Activated B cell treated with CpG ODN at 0.5 μM for 24 hours (primary cell): ENCODE data around the gene PRKCH. TPM values are rescaled to one million over a fixed set of nuclear protein-coding genes. Genes with fewer than 3 reads are reported as not detected.

Source experiments
- ATAC-seq: fragments of 200-7000 bp; cut with Tn5 transposase; one replicate; pipeline ENCODE4 v1.10.0; 2021; ENCODE audit warnings: low read depth, mild to moderate bottlenecking, moderate library complexity
- CTCF ChIA-PET: fragments of 350-600 bp; sonication (Branson Sonifier 250); formaldehyde crosslinking; loops from one replicate; lab custom pipeline; 2021; ENCODE audit warnings: antibody characterized with exemption; lab: Charles Lee
- POLR2A ChIA-PET: fragments of 350-600 bp; sonication (Branson Sonifier 250); formaldehyde crosslinking; loops from one replicate; lab custom pipeline; 2021; ENCODE audit warnings: antibody characterized with exemption; lab: Charles Lee
- DNase-seq: peaks from one replicate; pipeline ENCODE4 v3.0.0; 2022
- H3K27ac Mint-ChIP-seq: one replicate; pipeline ENCODE4 v1.8.0; 2020; ENCODE audit warnings: mixed read lengths
- H3K27me3 Mint-ChIP-seq: one replicate; pipeline ENCODE4 v1.8.0; 2021; ENCODE audit warnings: mixed read lengths
- H3K36me3 Mint-ChIP-seq: one replicate; pipeline ENCODE4 v1.8.0; 2021; ENCODE audit warnings: low read depth, mixed read lengths
- H3K4me1 Mint-ChIP-seq: one replicate; pipeline ENCODE4 v1.8.0; 2021; ENCODE audit warnings: mixed read lengths
- H3K4me3 Mint-ChIP-seq: one replicate; pipeline ENCODE4 v1.8.0; 2020; ENCODE audit warnings: mild to moderate bottlenecking, mixed read lengths
- H3K9me3 Mint-ChIP-seq: one replicate; pipeline ENCODE4 v1.8.0; 2020; ENCODE audit warnings: mixed read lengths
- CTCF ChIP-seq: fragments of 200-600 bp; IDR thresholded peaks from one replicate; pipeline ENCODE4 v1.8.0; 2022; ENCODE audit warnings: antibody characterized with exemption, mild to moderate bottlenecking
- intact Hi-C: fragments of 100-400 bp; cut with micrococcal nuclease; formaldehyde crosslinking; loops from one replicate; pipeline ENCODE4 v1.15.1; 2024
- total RNA-seq: library from RNA; stranded (reverse); gene quantifications from 2 replicates; pipeline ENCODE4 v1.2.3, GENCODE V29; 2022

PRKCH gene
- total RNA-seq, 1 donor from 2014 or later: 4.6 TPM

GRCh38 chr14:61561657-61562276 lies 240.4 kb downstream of the PRKCH start:
- ChIA-PET CTCF (no interaction called here), POLR2A (interaction anchor here (1.3 kb wide), 1 partner anchor 9 kb away, joined by 4 read pairs; no protein-coding TSS in a partner anchor)
- no peak for TF ChIP-seq CTCF
- intact Hi-C loops: no loop called here
- H3K4me3 Mint-ChIP-seq: no peak overlapping the region
- no peaks in the 10 kb centered on the region for H3K9me3 Mint-ChIP-seq
- no peaks in the 10 kb centered on the region for H3K27me3 Mint-ChIP-seq
- H3K4me1 Mint-ChIP-seq: peaks cover 23% of the 10 kb centered on the region
- H3K27ac Mint-ChIP-seq: no peak overlapping the region
- DNase-seq: no peak
- ATAC-seq: no peak
- H3K36me3 Mint-ChIP-seq: no peaks in the 10 kb centered on the region

- H3K27ac Mint-ChIP-seq: peak overlapping the region; percentile 22
- POLR2A ChIA-PET: interaction anchor here (1.0 to 1.2 kb wide), 2 partner anchors 10 to 132 kb away, joined by 3 to 4 read pairs; partner anchors contain the start of gene HIF1A
- DNase-seq (no peak), ATAC-seq (no peak)
- no peaks in the 10 kb centered on the region for H3K27me3 Mint-ChIP-seq
- H3K4me1 Mint-ChIP-seq: peaks cover 24% of the 10 kb centered on the region
- no peak for TF ChIP-seq CTCF
- no peak overlapping the region for H3K4me3 Mint-ChIP-seq
- intact Hi-C loops: no loop called here
- peaks cover 2% of the 10 kb centered on the region for H3K9me3 Mint-ChIP-seq
- CTCF ChIA-PET: no interaction called here
- no peaks in the 10 kb centered on the region for H3K36me3 Mint-ChIP-seq
Measured at GRCh38 chr14:61562321-61563161, 241.2 kb downstream of the PRKCH start.

GRCh38 chr14:61563162-61563511 lies 241.8 kb downstream of the PRKCH start:
- ChIA-PET CTCF (no interaction called here), POLR2A (interaction anchor here (1.0 to 1.2 kb wide), 2 partner anchors 10 to 132 kb away, joined by 3 to 4 read pairs; partner anchors contain the start of gene HIF1A)
- DNase-seq (no peak), ATAC-seq (no peak)
- H3K9me3 Mint-ChIP-seq: peaks cover 2% of the 10 kb centered on the region
- no peaks in the 10 kb centered on the region for H3K36me3 Mint-ChIP-seq
- no peak overlapping the region for H3K4me3 Mint-ChIP-seq
- peak overlapping the region; percentile 22 for H3K27ac Mint-ChIP-seq
- TF ChIP-seq CTCF: no peak
- no peaks in the 10 kb centered on the region for H3K27me3 Mint-ChIP-seq
- H3K4me1 Mint-ChIP-seq: peaks cover 30% of the 10 kb centered on the region
- intact Hi-C loops: no loop called here

GRCh38 chr14:61563880-61564617 lies 242.7 kb downstream of the PRKCH start:
- DNase-seq (no peak), ATAC-seq (no peak)
- ChIA-PET CTCF (no interaction called here), POLR2A (no interaction called here)
- Mint-ChIP-seq H3K36me3 (no peaks in the 10 kb centered on the region), H3K27ac (peak overlapping the region; percentile 14), H3K4me1 (peaks cover 38% of the 10 kb centered on the region), H3K9me3 (peaks cover 2% of the 10 kb centered on the region), H3K4me3 (no peak overlapping the region), H3K27me3 (no peaks in the 10 kb centered on the region)
- TF ChIP-seq CTCF: no peak
- intact Hi-C loops: no loop called here
